AG04450 (cell line): ENCODE data around the gene ALG10B. TPM values are rescaled to one million over a fixed set of nuclear protein-coding genes. Genes with fewer than 3 reads are reported as not detected.
A peak's percentile ranks its signal among the peaks of the same experiment; 100 is the strongest.

ENCODE experiments used
- CTCF ChIA-PET: fragments of 300-600, 350-600 bp; formaldehyde crosslinking; extraction: SDS; loops from one replicate; lab custom pipeline; 2022; ENCODE audit warnings: antibody characterized with exemption, inconsistent platforms; lab: Charles Lee
- POLR2A ChIA-PET: fragments of 350-600 bp; formaldehyde crosslinking; extraction: SDS; loops from one replicate; lab custom pipeline; 2021; ENCODE audit warnings: antibody characterized with exemption, inconsistent platforms; lab: Yijun Ruan, JAX
- DNase-seq: peaks from one replicate; pipeline ENCODE4 v3.0.0-alpha.2; 2011; ENCODE audit warnings: low read depth, low spot score
- H3K27ac ChIP-seq: one replicate; pipeline ENCODE4 v1.5.1; 2012; ENCODE audit warnings: low read depth, low read length, control low read depth
- H3K27me3 ChIP-seq: one replicate; pipeline ENCODE4 v1.6.0; 2012; ENCODE audit warnings: low read length; ENCODE audit not compliant: control insufficient read depth, insufficient read depth
- H3K4me3 ChIP-seq: 2 replicates; pipeline ENCODE4 v1.5.1; 2011; ENCODE audit warnings: mild to moderate bottlenecking, low read depth, low read length, control low read depth
- H3K9me3 ChIP-seq: 2 replicates; pipeline ENCODE4 v1.5.1; 2012; ENCODE audit warnings: low read length; ENCODE audit not compliant: control insufficient read depth, insufficient read depth
- CTCF ChIP-seq: IDR thresholded peaks from 2 replicates; pipeline ENCODE4 v1.5.1; 2011; ENCODE audit warnings: low read depth, low read length, control low read depth, inconsistent platforms
- polyA minus RNA-seq: library from RNA; depleted of rRNA, polyadenylated mRNA; stranded (reverse); fragments of >200 nt; gene quantifications from 2 replicates; pipeline ENCODE4 v1.2.3, GENCODE V29; 2011; rRNA and poly(A)+ RNA removed
- polyA plus RNA-seq: library from polyadenylated mRNA; depleted of rRNA; stranded (reverse); fragments of >200 nt; gene quantifications from 2 replicates; pipeline ENCODE4 v1.2.3, GENCODE V29; 2011; rRNA removed

Gene ALG10B
- 3.3 and 3.7 TPM in 2 replicates for polyA plus RNA-seq
- 12.0 and 14.6 TPM in 2 replicates for polyA minus RNA-seq

DNA sequence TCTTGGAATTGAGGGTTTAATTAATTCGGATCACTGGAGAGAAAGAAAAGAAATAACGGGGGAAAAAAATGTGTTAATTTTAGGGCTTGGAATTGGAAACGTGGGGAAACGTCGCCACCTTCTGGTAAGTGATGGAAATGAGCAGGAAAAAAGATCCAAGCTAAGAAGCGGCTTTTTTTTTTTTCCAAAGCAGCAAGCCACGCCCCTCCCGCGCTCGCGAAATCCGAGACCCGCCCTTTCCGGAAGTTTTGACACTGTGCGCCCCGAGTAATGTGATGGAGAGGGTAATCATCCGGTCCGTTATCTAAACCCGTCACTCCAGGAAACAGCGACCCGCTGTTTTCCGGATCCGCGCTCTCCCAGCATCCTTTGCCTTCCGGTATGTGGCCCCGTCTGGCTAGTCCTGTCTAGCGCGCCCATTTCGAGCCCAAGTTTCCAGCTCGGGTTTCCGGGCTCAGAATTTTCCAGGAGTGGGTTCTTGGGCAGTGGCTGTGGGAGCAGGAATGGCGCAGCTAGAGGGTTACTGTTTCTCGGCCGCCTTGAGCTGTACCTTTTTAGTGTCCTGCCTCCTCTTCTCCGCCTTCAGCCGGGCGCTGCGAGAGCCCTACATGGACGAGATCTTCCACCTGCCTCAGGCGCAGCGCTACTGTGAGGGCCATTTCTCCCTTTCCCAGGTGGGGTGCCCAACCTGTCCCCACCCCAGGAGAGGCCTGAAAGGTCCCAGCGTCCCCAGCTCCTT is at the start of gene ALG10B:
Gene ALG10B, plus strand, starts transcription at position 384 of the 739 bp plus-strand sequence. Its CDS starts 120 bp downstream, at position 504.
- Histone ChIP-seq H3K9me3 (no peaks in the 10 kb centered on the region), H3K27ac (peak within 1 kb of the TSS; percentile 77), H3K27me3 (no peaks in the 10 kb centered on the region), H3K4me3 (peak within 1 kb of the TSS; percentile 89)
- POLR2A ChIA-PET = no interaction called here
- DNase-seq = peak; percentile 94
- CTCF ChIA-PET = interaction anchor here (0.7 to 2.3 kb wide), 7 partner anchors 8 to 644 kb away, joined by 3 to 16 read pairs (median 3); no protein-coding TSS in a partner anchor
- peak; percentile 58 for TF ChIP-seq CTCF

DNA sequence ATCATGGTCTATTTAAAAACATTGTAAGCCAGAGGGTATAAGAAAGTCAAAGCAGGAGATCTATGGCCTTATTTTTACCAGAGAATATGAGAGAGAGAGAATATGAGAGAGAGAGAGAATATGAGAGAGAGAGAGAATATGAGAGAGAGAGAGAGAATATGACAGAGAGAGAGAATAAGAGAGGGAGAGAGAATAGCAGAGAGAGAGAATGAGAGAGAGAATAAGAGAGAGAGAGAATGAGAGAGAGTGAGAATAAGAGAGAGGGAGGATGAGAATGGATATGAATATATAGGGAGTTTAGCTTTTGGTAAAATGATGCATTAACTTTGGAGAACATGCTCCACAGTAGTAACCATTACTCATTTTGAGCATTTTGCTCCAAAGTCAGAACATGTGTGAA is 48.0 kb upstream of the ALG10B start:
- POLR2A ChIA-PET = no interaction called here
- CTCF ChIA-PET = no interaction called here

DNA sequence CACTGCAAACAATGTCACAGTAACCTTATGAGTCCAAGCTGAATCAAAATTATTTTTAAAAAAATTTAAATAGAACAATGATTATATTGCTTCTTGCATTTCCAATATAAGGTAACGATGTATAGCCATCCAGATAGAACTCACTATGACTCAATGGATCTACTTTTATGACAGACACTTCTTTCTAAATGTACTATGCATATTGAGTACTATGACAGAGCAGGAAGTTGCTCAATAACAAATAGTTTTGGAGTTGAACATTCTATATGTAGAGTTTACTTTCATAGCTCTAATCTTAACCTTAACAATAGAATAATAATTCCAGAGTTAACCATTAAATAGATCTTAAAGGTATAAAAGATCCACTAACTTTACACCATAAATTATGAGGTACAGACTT is 46.7 kb upstream of the ALG10B start:
- H3K4me3 ChIP-seq = no peak overlapping the region
- no peaks in the 10 kb centered on the region for H3K9me3 ChIP-seq
- ChIA-PET CTCF (no interaction called here), POLR2A (no interaction called here)
- no peak for DNase-seq
- no peak overlapping the region for H3K27ac ChIP-seq
- no peak for TF ChIP-seq CTCF
- H3K27me3 ChIP-seq = no peaks in the 10 kb centered on the region

More for the DNA sequence above, 48.0 kb upstream of the ALG10B start:
- no peak for DNase-seq
- Histone ChIP-seq H3K9me3 (no peaks in the 10 kb centered on the region), H3K4me3 (no peak overlapping the region), H3K27ac (no peak overlapping the region), H3K27me3 (no peaks in the 10 kb centered on the region)
- TF ChIP-seq CTCF = no peak

GRCh38 chr12:38279756-38280155 is 36.8 kb upstream of the ALG10B start:
- Histone ChIP-seq H3K4me3 (no peak overlapping the region), H3K27me3 (no peaks in the 10 kb centered on the region), H3K9me3 (no peaks in the 10 kb centered on the region), H3K27ac (no peak overlapping the region)
- DNase-seq = no peak
- CTCF ChIA-PET = no interaction called here
- POLR2A ChIA-PET = no interaction called here
- TF ChIP-seq CTCF = no peak

GRCh38 chr12:38282886-38283285 is 33.7 kb upstream of the ALG10B start:
- Histone ChIP-seq H3K27ac (no peak overlapping the region), H3K4me3 (no peak overlapping the region), H3K27me3 (no peaks in the 10 kb centered on the region), H3K9me3 (no peaks in the 10 kb centered on the region)
- ChIA-PET POLR2A (no interaction called here), CTCF (interaction anchor here (0.7 kb wide), 1 partner anchor 59 kb away, joined by 3 read pairs; no protein-coding TSS in a partner anchor)
- no peak for DNase-seq
- TF ChIP-seq CTCF = no peak
